Endodermal cell (in vitro differentiated cells): ENCODE results near the gene ACAP1. TPM values are rescaled to one million over a fixed set of nuclear protein-coding genes. Genes with fewer than 3 reads are reported as not detected.

Experiments
- DNase-seq: peaks from one replicate; pipeline ENCODE4 v3.0.0-alpha.2; 2017
- H3K27ac ChIP-seq: 2 replicates; pipeline ENCODE4 v1.5.1; 2013; ENCODE audit warnings: mild to moderate bottlenecking, low read depth, low read length, moderate library complexity
- H3K27me3 ChIP-seq: 2 replicates; pipeline ENCODE4 v1.6.1; 2013; ENCODE audit warnings: mild to moderate bottlenecking, low read length, moderate library complexity; ENCODE audit not compliant: insufficient read depth, control insufficient read depth, poor library complexity, severe bottlenecking
- H3K36me3 ChIP-seq: 2 replicates; pipeline ENCODE4 v1.7.0; 2013; ENCODE audit warnings: mild to moderate bottlenecking, low read length, moderate library complexity; ENCODE audit not compliant: control insufficient read depth, insufficient read depth
- H3K4me1 ChIP-seq: one replicate; pipeline ENCODE4 v1.7.0; 2013; ENCODE audit warnings: low read length; ENCODE audit not compliant: control insufficient read depth, insufficient read depth
- H3K4me3 ChIP-seq: 2 replicates; pipeline ENCODE4 v1.5.1; 2013; ENCODE audit warnings: mild to moderate bottlenecking, low read length, moderate library complexity
- H3K9ac ChIP-seq: 2 replicates; pipeline ENCODE4 v1.6.1; 2013; ENCODE audit warnings: mild to moderate bottlenecking, low read length, moderate library complexity; ENCODE audit not compliant: poor library complexity, severe bottlenecking; ENCODE audit errors: extremely low read depth
- H3K9me3 ChIP-seq: 2 replicates; pipeline ENCODE4 v1.6.1; 2013; ENCODE audit warnings: mild to moderate bottlenecking, low read length, moderate library complexity; ENCODE audit not compliant: control insufficient read depth
- H3K27ac Mint-ChIP-seq: 2 replicates; pipeline ENCODE4 v1.8.0; 2020; ENCODE audit warnings: mixed read lengths
- H3K27me3 Mint-ChIP-seq: 2 replicates; pipeline ENCODE4 v1.8.0; 2021; ENCODE audit warnings: mild to moderate bottlenecking, mixed read lengths; ENCODE audit not compliant: insufficient read depth
- H3K36me3 Mint-ChIP-seq: 2 replicates; pipeline ENCODE4 v1.8.0; 2020; ENCODE audit warnings: low read depth, mixed read lengths
- H3K4me1 Mint-ChIP-seq: 2 replicates; pipeline ENCODE4 v1.8.0; 2020; ENCODE audit warnings: mixed read lengths
- H3K4me3 Mint-ChIP-seq: 2 replicates; pipeline ENCODE4 v1.8.0; 2020; ENCODE audit warnings: mild to moderate bottlenecking, moderate library complexity, mixed read lengths
- H3K9me3 Mint-ChIP-seq: 2 replicates; pipeline ENCODE4 v1.8.0; 2020; ENCODE audit warnings: mild to moderate bottlenecking, mixed read lengths
- CTCF ChIP-seq: fragments of 200-600 bp; sonication (generic); conservative IDR thresholded peaks from 2 replicates; pipeline ENCODE4 v1.5.0; 2021; ENCODE audit warnings: antibody characterized with exemption, mild to moderate bottlenecking
- WGBS, 2 experiments: methylation state at CpG; one replicate each; pipeline versions ENCODE4 v1.1.5 to v1.1.7; 2013; ENCODE audit warnings: missing lambda C conversion rate in 2 of 2, mixed read lengths in 1 of 2; ENCODE audit not compliant: insufficient coverage in 1 of 2, insufficient read length in 1 of 2; 5-methylcytosine and 5-hydroxymethylcytosine counted together
- total RNA-seq, 2 donors: library from RNA; stranded (reverse); fragmentation: NEBNext Ultra II Directional in 1 of 2; extraction: Animal tissue kit (Norgen Biotek cat#: 25700) in 1 of 2; gene quantifications; 2 replicates in 1 of 2; 3 replicates in 1 of 2; pipeline ENCODE4 v1.2.1, GENCODE V29; 2021

Gene ACAP1
- total RNA-seq, 2 donors from 2014 or later = 4.5 to 8.4 TPM

GRCh38 chr17:7290685-7291084, 45.6 kb upstream of the ACAP1 start:
- H3K36me3 Mint-ChIP-seq = no peaks in the 10 kb centered on the region
- peaks cover 60% of the 10 kb centered on the region for H3K27me3 Mint-ChIP-seq
- no peaks in the 10 kb centered on the region for H3K4me1 ChIP-seq
- no peak for DNase-seq
- H3K4me1 Mint-ChIP-seq = peaks cover 3% of the 10 kb centered on the region
- H3K9me3 ChIP-seq = no peaks in the 10 kb centered on the region
- no peaks in the 10 kb centered on the region for H3K9me3 Mint-ChIP-seq
- no peak overlapping the region for H3K27ac Mint-ChIP-seq
- H3K9ac ChIP-seq = no peak overlapping the region
- TF ChIP-seq CTCF = no peak
- no peak overlapping the region for H3K27ac ChIP-seq
- WGBS, 2 experiments = 87 to 89% methylated on average over 9 to 11 of the region's 11 CpGs
- no peak overlapping the region for H3K4me3 Mint-ChIP-seq
- no peak overlapping the region for H3K4me3 ChIP-seq
- H3K36me3 ChIP-seq = no peaks in the 10 kb centered on the region
- peaks cover 41% of the 10 kb centered on the region for H3K27me3 ChIP-seq

DNA sequence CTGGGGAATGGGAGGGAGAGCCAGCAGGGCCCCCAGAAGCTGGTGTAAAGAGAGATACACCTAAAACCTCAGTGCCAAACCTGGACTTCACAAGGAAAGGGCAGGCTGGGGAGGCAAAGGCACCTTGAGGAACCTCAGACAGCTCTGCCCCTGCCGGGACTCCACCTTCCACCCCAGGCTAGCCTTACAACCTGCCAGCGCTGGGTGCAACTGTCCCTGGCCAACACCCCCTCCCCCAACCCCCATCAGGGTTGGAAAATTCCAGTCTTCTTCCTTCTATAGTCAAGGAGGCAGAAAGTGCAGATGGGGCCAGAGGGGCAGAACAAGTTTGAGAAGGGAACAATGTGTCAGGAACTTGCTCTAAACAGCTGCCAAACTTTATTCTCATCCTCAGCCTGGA, 44.1 kb upstream of the ACAP1 start:
- Histone ChIP-seq H3K9ac (no peak overlapping the region), H3K36me3 (no peaks in the 10 kb centered on the region), H3K27me3 (peaks cover 54% of the 10 kb centered on the region), H3K9me3 (no peaks in the 10 kb centered on the region), H3K4me1 (no peaks in the 10 kb centered on the region), H3K4me3 (no peak overlapping the region), H3K27ac (no peak overlapping the region)
- H3K27me3 Mint-ChIP-seq = peaks cover 71% of the 10 kb centered on the region
- TF ChIP-seq CTCF = no peak
- H3K4me3 Mint-ChIP-seq = no peak overlapping the region
- peaks cover 3% of the 10 kb centered on the region for H3K4me1 Mint-ChIP-seq
- H3K36me3 Mint-ChIP-seq = no peaks in the 10 kb centered on the region
- 100% methylated on average over 2 of the region's 2 CpGs; no CpG with 5 or more reads in 1 of the 2 experiments for WGBS, 2 experiments
- no peak overlapping the region for H3K27ac Mint-ChIP-seq
- no peaks in the 10 kb centered on the region for H3K9me3 Mint-ChIP-seq
- DNase-seq = no peak

DNA sequence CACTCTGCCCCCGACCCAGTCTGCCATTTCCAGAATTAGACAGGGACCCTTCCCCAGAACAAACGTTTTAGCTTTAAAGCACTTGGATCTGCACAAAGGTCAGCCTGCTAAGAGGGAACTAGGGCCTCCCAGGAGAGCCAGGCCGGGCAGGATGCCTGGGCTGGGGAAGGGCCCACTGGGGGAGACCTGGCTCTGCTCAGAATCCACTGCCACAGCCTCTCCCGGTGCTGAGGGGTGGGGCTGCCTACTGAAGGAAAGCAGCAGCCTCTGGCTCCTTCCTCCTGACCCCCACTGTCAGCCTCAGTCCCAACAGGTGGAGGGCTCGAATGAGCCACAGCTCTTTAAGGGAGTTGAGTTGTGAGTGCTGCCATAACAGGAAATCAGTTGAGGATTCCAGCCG, 43.6 kb upstream of the ACAP1 start:
- Mint-ChIP-seq H3K4me1 (peaks cover 3% of the 10 kb centered on the region), H3K27ac (no peak overlapping the region), H3K9me3 (no peaks in the 10 kb centered on the region), H3K27me3 (peaks cover 67% of the 10 kb centered on the region), H3K36me3 (no peaks in the 10 kb centered on the region), H3K4me3 (no peak overlapping the region)
- Histone ChIP-seq H3K9me3 (no peaks in the 10 kb centered on the region), H3K27me3 (peaks cover 54% of the 10 kb centered on the region), H3K36me3 (no peaks in the 10 kb centered on the region), H3K9ac (no peak overlapping the region), H3K4me3 (no peak overlapping the region), H3K4me1 (no peaks in the 10 kb centered on the region), H3K27ac (no peak overlapping the region)
- WGBS, 2 experiments = 64 to 76% methylated on average over 5 to 6 of the region's 6 CpGs
- DNase-seq = no peak
- TF ChIP-seq CTCF = no peak
